ENCODE data around the gene PIK3R2.

PIK3R2 gene

GRCh38 chr19:18135712-18136584 is 17.0 kb upstream of the PIK3R2 start:
- Histone ChIP-seq H3K36me3 (ENCODE audit: low read length) (peaks cover 10% of the 10 kb centered on the region; the same call in 1 of the 2 replicates), H4K20me1 (ENCODE audit: low read depth, low read length) (no peaks in the 10 kb centered on the region), H3K27ac (ENCODE audit: low read depth, low read length) (no peak overlapping the region), H3K27me3 (ENCODE audit: low read length) (no peaks in the 10 kb centered on the region), H3K4me2 (ENCODE audit: low read depth, low read length, poor library complexity, severe bottlenecking) (no peak overlapping the region), H3K79me2 (ENCODE audit: insufficient read depth, low read length) (no peaks in the 10 kb centered on the region), H3K4me3 (ENCODE audit: insufficient read depth, low read length, poor library complexity, severe bottlenecking) (no peak overlapping the region), H3K9me3 (ENCODE audit: insufficient read depth, low read length) (no peaks in the 10 kb centered on the region), H3K9me2 (replicated peaks; ENCODE audit: insufficient read depth, low read length) (no peaks in the 10 kb centered on the region), H3F3A (ENCODE audit: insufficient read depth) (no peaks in the 10 kb centered on the region), H2AFZ (ENCODE audit: low read depth, low read length, severe bottlenecking) (no peak overlapping the region), H3K9ac (ENCODE audit: low read length) (no peak overlapping the region)
- TF ChIP-seq EZH2phosphoT487 (conservative IDR thresholded peaks at IDR 0.05; ENCODE audit: low read length): no peak
- no peak for TF ChIP-seq CTCF (IDR thresholded peaks at IDR 0.05; ENCODE audit: insufficient read depth, low read length, poor library complexity, severe bottlenecking)

- Histone ChIP-seq H3F3A (ENCODE audit: insufficient read depth) (no peaks in the 10 kb centered on the region), H3K27me3 (ENCODE audit: low read length) (no peaks in the 10 kb centered on the region), H3K9me3 (ENCODE audit: insufficient read depth, low read length) (no peaks in the 10 kb centered on the region), H4K20me1 (ENCODE audit: low read depth, low read length) (no peaks in the 10 kb centered on the region), H3K9me2 (replicated peaks; ENCODE audit: insufficient read depth, low read length) (no peaks in the 10 kb centered on the region), H3K4me2 (ENCODE audit: low read depth, low read length, poor library complexity, severe bottlenecking) (no peak overlapping the region), H3K4me3 (ENCODE audit: insufficient read depth, low read length, poor library complexity, severe bottlenecking) (no peak overlapping the region), H3K27ac (ENCODE audit: low read depth, low read length) (no peak overlapping the region), H2AFZ (ENCODE audit: low read depth, low read length, severe bottlenecking) (no peak overlapping the region), H3K36me3 (ENCODE audit: low read length) (peaks cover 11% of the 10 kb centered on the region; the same call in 1 of the 2 replicates), H3K9ac (ENCODE audit: low read length) (no peak overlapping the region), H3K79me2 (ENCODE audit: insufficient read depth, low read length) (no peaks in the 10 kb centered on the region)
- no peak for TF ChIP-seq CTCF (IDR thresholded peaks at IDR 0.05; ENCODE audit: insufficient read depth, low read length, poor library complexity, severe bottlenecking)
- TF ChIP-seq EZH2phosphoT487 (conservative IDR thresholded peaks at IDR 0.05; ENCODE audit: low read length): no peak
Observed at GRCh38 chr19:18137242-18137641, 15.7 kb upstream of the PIK3R2 start.

GRCh38 chr19:18137657-18138339 is 15.2 kb upstream of the PIK3R2 start:
- Histone ChIP-seq H3K9me3 (ENCODE audit: insufficient read depth, low read length) (no peaks in the 10 kb centered on the region), H3F3A (ENCODE audit: insufficient read depth) (no peaks in the 10 kb centered on the region), H2AFZ (ENCODE audit: low read depth, low read length, severe bottlenecking) (no peak overlapping the region), H3K27ac (ENCODE audit: low read depth, low read length) (no peak overlapping the region), H3K36me3 (ENCODE audit: low read length) (peaks cover 8% of the 10 kb centered on the region; the same call in 1 of the 2 replicates), H3K9me2 (replicated peaks; ENCODE audit: insufficient read depth, low read length) (no peaks in the 10 kb centered on the region), H3K9ac (ENCODE audit: low read length) (no peak overlapping the region), H3K27me3 (ENCODE audit: low read length) (no peaks in the 10 kb centered on the region), H3K4me2 (ENCODE audit: low read depth, low read length, poor library complexity, severe bottlenecking) (no peak overlapping the region), H3K4me3 (ENCODE audit: insufficient read depth, low read length, poor library complexity, severe bottlenecking) (no peak overlapping the region), H4K20me1 (ENCODE audit: low read depth, low read length) (no peaks in the 10 kb centered on the region), H3K79me2 (ENCODE audit: insufficient read depth, low read length) (no peaks in the 10 kb centered on the region)
- TF ChIP-seq EZH2phosphoT487 (conservative IDR thresholded peaks at IDR 0.05; ENCODE audit: low read length) (no peak), CTCF (IDR thresholded peaks at IDR 0.05; ENCODE audit: insufficient read depth, low read length, poor library complexity, severe bottlenecking) (no peak)

Measured in SU-DHL-6 (cell line).